Keratinocyte (primary cell): Measurements from ENCODE around the gene DIS3L2. TPM values are rescaled to one million over a fixed set of nuclear protein-coding genes. Genes with fewer than 3 reads are reported as not detected.

ENCODE experiments used
- DNase-seq: peaks from one replicate; pipeline ENCODE4 v3.0.0-alpha.2; 2011; ENCODE audit warnings: low read depth, missing footprints, low spot score
- FAIRE-seq: peaks from 2 replicates; lab custom pipeline; 2011; peaks lifted over from hg19 to GRCh38; lab: Jason Lieb, UNC
- H2AFZ ChIP-seq: 2 replicates; pipeline ENCODE4 v1.6.0; 2012; ENCODE audit warnings: low read length, control low read depth, inconsistent platforms; ENCODE audit not compliant: control insufficient read depth
- H3K27ac ChIP-seq: 2 replicates; pipeline ENCODE4 v1.5.1; 2011; ENCODE audit warnings: low read length; ENCODE audit not compliant: control insufficient read depth, insufficient read depth
- H3K27me3 ChIP-seq: 3 replicates; pipeline ENCODE4 v1.6.0; 2011; ENCODE audit warnings: low read length; ENCODE audit not compliant: control insufficient read depth, insufficient read depth; ENCODE audit errors: extremely low read depth
- H3K36me3 ChIP-seq, 2 experiments: 2 replicates in 1 of 2; 3 replicates in 1 of 2; pipeline ENCODE4 v1.5.1; 2011; ENCODE audit warnings: low read length in 2 of 2, mild to moderate bottlenecking in 1 of 2; ENCODE audit not compliant: control insufficient read depth in 2 of 2, insufficient read depth in 2 of 2; ENCODE audit errors: extremely low read depth in 1 of 2
- H3K4me1 ChIP-seq: 3 replicates; pipeline ENCODE4 v1.5.1; 2011; ENCODE audit warnings: low read length; ENCODE audit not compliant: control insufficient read depth, insufficient read depth; ENCODE audit errors: extremely low read depth
- H3K4me2 ChIP-seq: 3 replicates; pipeline ENCODE4 v1.6.0; 2011; ENCODE audit warnings: low read depth, low read length; ENCODE audit not compliant: control insufficient read depth, insufficient read depth; ENCODE audit errors: extremely low read depth
- H3K4me3 ChIP-seq, 3 experiments: fragments of 200-600 bp in 1 of 3; sonication (generic) in 1 of 3; 2 replicates in 2 of 3; 3 replicates in 1 of 3; pipeline ENCODE4 v1.5.1; 2011 to 2016; ENCODE audit warnings: low read length in 3 of 3, mild to moderate bottlenecking in 3 of 3, control low read depth in 2 of 3, inconsistent platforms in 1 of 3, low read depth in 1 of 3, mixed read lengths in 1 of 3, mixed run types in 1 of 3, moderate library complexity in 1 of 3; ENCODE audit not compliant: control insufficient read depth in 2 of 3, insufficient read depth in 2 of 3; ENCODE audit errors: extremely low read depth in 1 of 3
- H3K79me2 ChIP-seq: 2 replicates; pipeline ENCODE4 v1.6.0; 2012; ENCODE audit warnings: low read length; ENCODE audit not compliant: control insufficient read depth, insufficient read depth
- H3K9ac ChIP-seq: 3 replicates; pipeline ENCODE4 v1.6.0; 2011; ENCODE audit warnings: low read length; ENCODE audit not compliant: control insufficient read depth, insufficient read depth; ENCODE audit errors: extremely low read depth
- H3K9me1 ChIP-seq: 3 replicates; pipeline ENCODE4 v1.6.0; 2011; ENCODE audit warnings: low read length; ENCODE audit not compliant: control insufficient read depth, insufficient read depth; ENCODE audit errors: extremely low read depth
- H3K9me3 ChIP-seq: 2 replicates; pipeline ENCODE4 v1.5.1; 2012; ENCODE audit warnings: low read depth, low read length; ENCODE audit not compliant: control insufficient read depth
- H4K20me1 ChIP-seq: 3 replicates; pipeline ENCODE4 v1.6.0; 2011; ENCODE audit warnings: low read length; ENCODE audit not compliant: control insufficient read depth, insufficient read depth; ENCODE audit errors: extremely low read depth
- CTCF ChIP-seq, 3 experiments: IDR thresholded peaks in 1 of 3; conservative IDR thresholded peaks in 1 of 3; optimal IDR thresholded peaks in 1 of 3; 2 replicates in 2 of 3; 3 replicates in 1 of 3; pipeline versions ENCODE3 to v1.5.1; 2011; ENCODE audit warnings: low read length in 3 of 3, mild to moderate bottlenecking in 3 of 3, moderate library complexity in 2 of 3, control low read depth in 1 of 3, inconsistent platforms in 1 of 3; ENCODE audit not compliant: insufficient read depth in 2 of 3; ENCODE audit errors: extremely low read depth in 1 of 3
- EZH2 ChIP-seq: IDR thresholded peaks from one replicate; pipeline ENCODE4 v1.6.1; 2012; ENCODE audit warnings: inconsistent platforms, mild to moderate bottlenecking, low read length, moderate library complexity
- dilution Hi-C: fragments of 300-500 bp; cut with MboI; formaldehyde crosslinking; loops from one replicate; pipeline ENCODE4 v1.7.0; 2020; ENCODE audit warnings: low sequenced_read_pairs; ENCODE audit not compliant: extremely low pct_ligation_motif_present
- polyA plus RNA-seq, 5 experiments: library from polyadenylated mRNA; depleted of rRNA in 3 of 5; stranded (reverse) in 3 of 5; stranded (forward) in 1 of 5; unstranded in 1 of 5; fragments of >200 nt; gene quantifications; 1 replicate in 1 of 5; 2 replicates in 3 of 5; 3 replicates in 1 of 5; pipeline versions ENCODE4 v1.2.1 to v1.2.3, GENCODE V29; 2011 to 2012; ENCODE audit warnings: missing spikeins in 2 of 5, low read depth in 1 of 5, low replicate concordance in 1 of 5

The DIS3L2 gene
- polyA plus RNA-seq, 1 donor (not counting 4 experiments of a cell fraction or from before 2014, with no cell fraction given): 8.6 TPM

- no peak overlapping the region for H3K4me3 ChIP-seq
- DNase-seq (no peak), FAIRE-seq (no peak)
- H3K4me1 ChIP-seq: peaks cover 43% of the 10 kb centered on the region
- no peaks in the 10 kb centered on the region for H3K9me1 ChIP-seq
- no peak overlapping the region for H2AFZ ChIP-seq
- H3K4me2 ChIP-seq: no peak overlapping the region
- H3K36me3 ChIP-seq: no peaks in the 10 kb centered on the region
- dilution Hi-C loops: no loop called here
- no peaks in the 10 kb centered on the region for H3K27me3 ChIP-seq
- H3K27ac ChIP-seq: no peak overlapping the region
- H3K9me3 ChIP-seq: no peaks in the 10 kb centered on the region
- no peaks in the 10 kb centered on the region for H4K20me1 ChIP-seq
- TF ChIP-seq CTCF (optimal IDR thresholded peaks at IDR 0.05 in 1 of 3, IDR thresholded peaks at IDR 0.05 in 1 of 3, conservative IDR thresholded peaks at IDR 0.05 in 1 of 3; ENCODE audit: extremely low read depth in 1 of 3, insufficient read depth in 2 of 3, low read length in 3 of 3) (no peak), EZH2 (no peak)
- H3K9ac ChIP-seq: no peak overlapping the region
- no peaks in the 10 kb centered on the region for H3K79me2 ChIP-seq
These were observed 357.7 kb downstream of the DIS3L2 start for GRCh38 chr2:232319067-232319802.

GRCh38 chr2:232319803-232320442 is 358.4 kb downstream of the DIS3L2 start:
- Histone ChIP-seq H3K4me2 (no peak overlapping the region), H3K9me1 (no peaks in the 10 kb centered on the region), H4K20me1 (no peaks in the 10 kb centered on the region), H2AFZ (no peak overlapping the region), H3K27ac (no peak overlapping the region), H3K4me3 (no peak overlapping the region), H3K4me1 (peaks cover 36% of the 10 kb centered on the region), H3K9me3 (no peaks in the 10 kb centered on the region), H3K27me3 (no peaks in the 10 kb centered on the region), H3K79me2 (no peaks in the 10 kb centered on the region), H3K9ac (no peak overlapping the region), H3K36me3 (no peaks in the 10 kb centered on the region)
- no peak for TF ChIP-seq CTCF (optimal IDR thresholded peaks at IDR 0.05 in 1 of 3, IDR thresholded peaks at IDR 0.05 in 1 of 3, conservative IDR thresholded peaks at IDR 0.05 in 1 of 3; ENCODE audit: extremely low read depth in 1 of 3, insufficient read depth in 2 of 3, low read length in 3 of 3)
- no peak for TF ChIP-seq EZH2
- DNase-seq (no peak), FAIRE-seq (no peak)
- dilution Hi-C loops: no loop called here
